GM12878 (cell line): ENCODE measurements around the gene MANEAL. TPM values are rescaled to one million over a fixed set of nuclear protein-coding genes. Genes with fewer than 3 reads are reported as not detected.

Experiments used
- ATAC-seq: fragments of 200-7000 bp; cut with Tn5 transposase; 3 replicates; pipeline ENCODE4 v1.9.1; 2020; ENCODE audit warnings: mild to moderate bottlenecking, moderate library complexity
- BruUV-seq: library from RNA; stranded (reverse); fragments of 400-500 nt; replicated peaks from 2 replicates; lab custom pipeline; 2021; lab: Mats Ljungman, UMichigan
- CTCF ChIA-PET: fragments of 300-600 bp; sonication (Branson Sonifier 250); formaldehyde crosslinking; extraction: SDS; loops from one replicate; lab custom pipeline; 2021; ENCODE audit warnings: inconsistent platforms; lab: Yijun Ruan, JAX
- POLR2A ChIA-PET: fragments of 350-600 bp; formaldehyde crosslinking; extraction: SDS; loops from one replicate; lab custom pipeline; 2021; ENCODE audit warnings: inconsistent platforms; lab: Charles Lee
- RAD21 ChIA-PET: fragments of 300-600 bp; sonication (Branson Sonifier 250); formaldehyde crosslinking; loops from one replicate; lab custom pipeline; 2023; ENCODE audit warnings: antibody characterized with exemption; ENCODE audit not compliant: unreplicated experiment; lab: Charles Lee
- SMC1A ChIA-PET: fragments of 300-600 bp; sonication (Branson Sonifier 250); formaldehyde crosslinking; loops from one replicate; lab custom pipeline; 2023; ENCODE audit not compliant: unreplicated experiment, uncharacterized antibody; lab: Charles Lee
- DNase-seq: peaks from one replicate; pipeline ENCODE4 v3.0.0-alpha.2; 2011; ENCODE audit warnings: low read depth, low spot score
- FAIRE-seq: peaks from 3 replicates; lab custom pipeline; 2011; peaks lifted over from hg19 to GRCh38; lab: Jason Lieb, UNC
- H2AFZ ChIP-seq: 2 replicates; pipeline ENCODE4 v1.6.0; 2011; ENCODE audit warnings: low read depth, low read length, control low read depth; ENCODE audit not compliant: control insufficient read depth
- H3K27ac ChIP-seq: 2 replicates; pipeline ENCODE4 v1.5.1; 2011; ENCODE audit warnings: control low read depth; ENCODE audit not compliant: control insufficient read depth, insufficient read depth
- H3K27me3 ChIP-seq, 2 experiments: replicated peaks in 1 of 2; 2 replicates each; pipeline versions ENCODE4 v1.6.0 to v1.6.1; 2011; ENCODE audit warnings: low read length in 1 of 2; ENCODE audit not compliant: control insufficient read depth in 2 of 2, insufficient read depth in 2 of 2
- H3K36me3 ChIP-seq, 2 experiments: 2 replicates each; pipeline ENCODE4 v1.5.1; 2011; ENCODE audit warnings: low read length in 1 of 2; ENCODE audit not compliant: control insufficient read depth in 2 of 2, insufficient read depth in 2 of 2
- H3K4me1 ChIP-seq: 2 replicates; pipeline ENCODE4 v1.6.1; 2011; ENCODE audit warnings: mild to moderate bottlenecking, low read length, moderate library complexity, mixed read lengths; ENCODE audit not compliant: control insufficient read depth, insufficient read depth
- H3K4me2 ChIP-seq: 2 replicates; pipeline ENCODE4 v1.6.0; 2011; ENCODE audit warnings: control low read depth; ENCODE audit not compliant: control insufficient read depth, insufficient read depth
- H3K4me3 ChIP-seq: fragments of 200-600 bp; sonication (generic); 2 replicates; pipeline ENCODE4 v1.5.1; 2016
- H3K79me2 ChIP-seq: 2 replicates; pipeline ENCODE4 v1.6.0; 2011; ENCODE audit warnings: low read length; ENCODE audit not compliant: control insufficient read depth, insufficient read depth
- H3K9ac ChIP-seq: 2 replicates; pipeline ENCODE4 v1.8.0; 2011; ENCODE audit warnings: low read length, control low read depth, mixed read lengths; ENCODE audit not compliant: control insufficient read depth, insufficient read depth
- H3K9me3 ChIP-seq: replicated peaks from 3 replicates; pipeline ENCODE4 v1.5.1; 2011; ENCODE audit warnings: mild to moderate bottlenecking, low read length; ENCODE audit not compliant: control insufficient read depth, insufficient read depth
- H4K20me1 ChIP-seq: 2 replicates; pipeline ENCODE4 v1.6.0; 2011; ENCODE audit not compliant: control insufficient read depth, insufficient read depth
- BACH1 ChIP-seq: fragments of 450-650 bp; IDR thresholded peaks from 2 replicates; pipeline ENCODE4 v1.6.1; 2017; ENCODE audit warnings: mild to moderate bottlenecking, borderline replicate concordance
- EGR1 ChIP-seq, 2 experiments: IDR thresholded peaks; 1 replicate in 1 of 2; 2 replicates in 1 of 2; pipeline ENCODE4 v1.6.1; 2011 to 2012; ENCODE audit warnings: low read depth in 2 of 2, low read length in 2 of 2, borderline replicate concordance in 1 of 2, mild to moderate bottlenecking in 1 of 2, moderate library complexity in 1 of 2
- GABPA ChIP-seq: IDR thresholded peaks from 2 replicates; pipeline ENCODE4 v1.6.1; 2014; ENCODE audit warnings: antibody characterized with exemption, low read depth, mild to moderate bottlenecking, inconsistent platforms
- HCFC1 ChIP-seq: fragments of 150-350 bp; IDR thresholded peaks from 2 replicates; pipeline ENCODE4 v1.6.1; 2014; ENCODE audit warnings: low read length
- JUND ChIP-seq: IDR thresholded peaks from 2 replicates; pipeline ENCODE4 v1.6.1; 2012; ENCODE audit warnings: low read depth, mild to moderate bottlenecking, low read length, improper control_type of control experiment, moderate library complexity
- LARP7 ChIP-seq: fragments of 450-650 bp; IDR thresholded peaks from 2 replicates; pipeline ENCODE4 v1.6.1; 2017; ENCODE audit warnings: mild to moderate bottlenecking
- MEF2A ChIP-seq: IDR thresholded peaks from 2 replicates; pipeline ENCODE4 v1.6.1; 2011; ENCODE audit warnings: low read depth, mild to moderate bottlenecking, low read length, moderate library complexity; ENCODE audit not compliant: insufficient read depth
- MYB ChIP-seq: fragments of 150-350 bp; IDR thresholded peaks from 2 replicates; pipeline ENCODE4 v1.6.1; 2014; ENCODE audit warnings: mild to moderate bottlenecking, low read depth, low read length, borderline replicate concordance
- NFYA ChIP-seq: IDR thresholded peaks from 2 replicates; pipeline ENCODE4 v1.6.1; 2011; ENCODE audit warnings: low read depth, mild to moderate bottlenecking, low read length, improper control_type of control experiment, borderline replicate concordance
- RAD21 ChIP-seq: IDR thresholded peaks from 2 replicates; pipeline ENCODE4 v1.6.1; 2011; ENCODE audit warnings: mild to moderate bottlenecking, low read depth, low read length, moderate library complexity; ENCODE audit not compliant: insufficient read depth
- RBBP5 ChIP-seq: fragments of 200-600 bp; sonication (generic); conservative IDR thresholded peaks from 2 replicates; pipeline ENCODE4 v1.6.1; 2016
- SMAD5 ChIP-seq: IDR thresholded peaks from 2 replicates; pipeline ENCODE4 v1.6.1; 2016; ENCODE audit warnings: antibody characterized with exemption, low read depth
- YBX1 ChIP-seq: fragments of 450-650 bp; IDR thresholded peaks from 2 replicates; pipeline ENCODE4 v1.6.1; 2016; ENCODE audit warnings: antibody characterized with exemption
- WGBS: methylation state at CpG from one replicate; pipeline ENCODE4 v1.1.6; 2016; ENCODE audit warnings: low lambda C conversion rate; ENCODE audit not compliant: insufficient replicate concordance, insufficient coverage; ENCODE audit errors: missing lambda C conversion rate; 5-methylcytosine and 5-hydroxymethylcytosine counted together
- in situ Hi-C: fragments of 300-500 bp; cut with MboI; formaldehyde crosslinking; loops from 9 replicates; pipeline ENCODE4 v1.14.3; 2018; ENCODE audit warnings: mixed read lengths
- intact Hi-C: fragments of 100-400 bp; cut with micrococcal nuclease; formaldehyde crosslinking; loops from one replicate; pipeline ENCODE4 v1.14.2; 2022; ENCODE audit not compliant: unreplicated experiment
- polyA plus RNA-seq, 11 experiments: library from polyadenylated mRNA; depleted of rRNA in 4 of 11; unstranded in 6 of 11; stranded (reverse) in 5 of 11; fragments of >200 nt; fragmentation: Nextera tagmentation in 4 of 11; fragmentation: Illumina TruSeq in 1 of 11; extraction: Ambion mirVana in 4 of 11; extraction: Trizol in 1 of 11; gene quantifications; 1 replicate in 1 of 11; 2 replicates in 10 of 11; pipeline versions ENCODE4 v1.2.1 to v1.2.3, GENCODE V29; 2011 to 2016; ENCODE audit warnings: inconsistent platforms in 2 of 11, missing spikeins in 2 of 11, low read depth in 1 of 11
- total RNA-seq, 4 experiments: library from RNA; depleted of rRNA in 3 of 4; stranded (reverse); fragments of >200 nt in 3 of 4; fragmentation: Illumina TruSeq in 1 of 4; extraction: Trizol in 1 of 4; gene quantifications; 2 replicates each; pipeline versions ENCODE4 v1.2.1 to v1.2.3, GENCODE V29; 2013 to 2021
- TF ChIP-seq, protein P1 (sequence below): fragments of 450-650 bp; IDR thresholded peaks from 2 replicates; pipeline ENCODE4 v1.6.1; 2017; ENCODE audit warnings: mild to moderate bottlenecking, moderate library complexity
- TF ChIP-seq, protein P2 (sequence below): fragments of 450-650 bp; IDR thresholded peaks from 2 replicates; pipeline ENCODE4 v1.6.1; 2014; ENCODE audit warnings: mild to moderate bottlenecking
- TF ChIP-seq, protein P3 (sequence below): fragments of 450-650 bp; formaldehyde crosslinking; IDR thresholded peaks from 2 replicates; pipeline ENCODE4 v1.5.0; 2022; ENCODE audit warnings: mild to moderate bottlenecking, missing genetic modification characterization

MANEAL gene
- total and polyA plus RNA-seq, 10 of the 15 experiments (the other 5 are each of a cell fraction or from before 2014, with no cell fraction given), result 0.83 to 11.1 (median 5.7) TPM

DNA sequence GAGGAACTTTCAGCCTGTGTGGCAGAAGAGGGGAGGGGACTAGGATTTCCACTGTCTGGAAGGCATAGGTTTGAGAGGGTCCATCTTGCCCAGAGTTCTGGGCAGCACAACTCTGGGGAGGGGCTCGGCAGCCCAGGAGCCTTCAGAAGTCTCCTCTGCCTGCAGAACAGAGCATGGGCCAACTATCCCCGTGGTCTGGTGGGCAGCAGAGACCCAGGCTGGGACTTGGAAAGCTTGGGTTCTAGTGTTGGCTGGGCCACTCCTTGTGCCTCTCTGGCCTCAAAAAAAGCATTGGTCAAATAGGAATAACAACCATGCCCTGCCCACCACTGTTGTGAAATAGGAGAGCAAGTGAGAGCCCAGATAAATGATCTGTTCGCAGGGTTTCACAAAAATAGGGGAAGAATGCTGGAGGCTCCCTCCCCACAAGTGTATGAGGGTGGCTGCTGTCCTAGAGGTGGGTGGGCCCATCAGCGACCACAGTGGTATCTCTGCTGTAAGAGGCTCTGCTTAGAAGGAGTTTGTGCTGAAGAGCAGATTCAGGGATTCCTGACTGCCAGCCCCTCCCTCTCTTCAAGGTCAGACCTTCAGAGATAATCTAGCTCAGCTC, 37.6 kb upstream of the MANEAL start:
- intact Hi-C loops, result no loop called here
- in situ Hi-C loops, result no loop called here
- no peak overlapping the region for H3K27ac ChIP-seq
- ChIA-PET SMC1A (interaction anchor here (1.0 kb wide), 1 partner anchor 9 kb away, joined by 4 read pairs; the partner anchor contains the start of gene EPHA10), POLR2A (interaction anchor here (1.0 kb wide), 1 partner anchor 57 kb away, joined by 3 read pairs; no protein-coding TSS in a partner anchor), RAD21 (no interaction called here), CTCF (interaction anchor here (0.6 to 1.3 kb wide), 3 partner anchors 8 to 14 kb away, joined by 3 read pairs; no protein-coding TSS in a partner anchor)
- no peak overlapping the region for H3K9ac ChIP-seq
- BruUV-seq, result no TSS peak
- H3K4me2 ChIP-seq, result no peak overlapping the region
- ATAC-seq, result no peak; the same call in 2 of the 3 replicates
- 19% methylated on average over 4 of the region's 4 CpGs for WGBS
- H3K4me3 ChIP-seq, result no peak overlapping the region
- no peaks in the 10 kb centered on the region for H4K20me1 ChIP-seq
- no peaks in the 10 kb centered on the region for H3K9me3 ChIP-seq
- DNase-seq, result no peak
- H3K4me1 ChIP-seq, result no peaks in the 10 kb centered on the region; the same call in 1 of the 2 replicates
- TF ChIP-seq BACH1 (no peak), YBX1 (no peak), NFYA (no peak), GABPA (no peak), EGR1 (IDR thresholded peaks at IDR 0.05; ENCODE audit: borderline replicate concordance in 1 of 2, low read depth in 2 of 2, low read length in 2 of 2) (no peak), SMAD5 (no peak), MEF2A (no peak), HCFC1 (no peak), RBBP5 (no peak), MYB (no peak), LARP7 (no peak), RAD21 (no peak), JUND (no peak)
- TF ChIP-seq, protein P1, sequence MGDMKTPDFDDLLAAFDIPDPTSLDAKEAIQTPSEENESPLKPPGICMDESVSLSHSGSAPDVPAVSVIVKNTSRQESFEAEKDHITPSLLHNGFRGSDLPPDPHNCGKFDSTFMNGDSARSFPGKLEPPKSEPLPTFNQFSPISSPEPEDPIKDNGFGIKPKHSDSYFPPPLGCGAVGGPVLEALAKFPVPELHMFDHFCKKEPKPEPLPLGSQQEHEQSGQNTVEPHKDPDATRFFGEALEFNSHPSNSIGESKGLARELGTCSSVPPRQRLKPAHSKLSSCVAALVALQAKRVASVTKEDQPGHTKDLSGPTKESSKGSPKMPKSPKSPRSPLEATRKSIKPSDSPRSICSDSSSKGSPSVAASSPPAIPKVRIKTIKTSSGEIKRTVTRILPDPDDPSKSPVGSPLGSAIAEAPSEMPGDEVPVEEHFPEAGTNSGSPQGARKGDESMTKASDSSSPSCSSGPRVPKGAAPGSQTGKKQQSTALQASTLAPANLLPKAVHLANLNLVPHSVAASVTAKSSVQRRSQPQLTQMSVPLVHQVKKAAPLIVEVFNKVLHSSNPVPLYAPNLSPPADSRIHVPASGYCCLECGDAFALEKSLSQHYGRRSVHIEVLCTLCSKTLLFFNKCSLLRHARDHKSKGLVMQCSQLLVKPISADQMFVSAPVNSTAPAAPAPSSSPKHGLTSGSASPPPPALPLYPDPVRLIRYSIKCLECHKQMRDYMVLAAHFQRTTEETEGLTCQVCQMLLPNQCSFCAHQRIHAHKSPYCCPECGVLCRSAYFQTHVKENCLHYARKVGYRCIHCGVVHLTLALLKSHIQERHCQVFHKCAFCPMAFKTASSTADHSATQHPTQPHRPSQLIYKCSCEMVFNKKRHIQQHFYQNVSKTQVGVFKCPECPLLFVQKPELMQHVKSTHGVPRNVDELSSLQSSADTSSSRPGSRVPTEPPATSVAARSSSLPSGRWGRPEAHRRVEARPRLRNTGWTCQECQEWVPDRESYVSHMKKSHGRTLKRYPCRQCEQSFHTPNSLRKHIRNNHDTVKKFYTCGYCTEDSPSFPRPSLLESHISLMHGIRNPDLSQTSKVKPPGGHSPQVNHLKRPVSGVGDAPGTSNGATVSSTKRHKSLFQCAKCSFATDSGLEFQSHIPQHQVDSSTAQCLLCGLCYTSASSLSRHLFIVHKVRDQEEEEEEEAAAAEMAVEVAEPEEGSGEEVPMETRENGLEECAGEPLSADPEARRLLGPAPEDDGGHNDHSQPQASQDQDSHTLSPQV, result no peak
- TF ChIP-seq, protein P2, sequence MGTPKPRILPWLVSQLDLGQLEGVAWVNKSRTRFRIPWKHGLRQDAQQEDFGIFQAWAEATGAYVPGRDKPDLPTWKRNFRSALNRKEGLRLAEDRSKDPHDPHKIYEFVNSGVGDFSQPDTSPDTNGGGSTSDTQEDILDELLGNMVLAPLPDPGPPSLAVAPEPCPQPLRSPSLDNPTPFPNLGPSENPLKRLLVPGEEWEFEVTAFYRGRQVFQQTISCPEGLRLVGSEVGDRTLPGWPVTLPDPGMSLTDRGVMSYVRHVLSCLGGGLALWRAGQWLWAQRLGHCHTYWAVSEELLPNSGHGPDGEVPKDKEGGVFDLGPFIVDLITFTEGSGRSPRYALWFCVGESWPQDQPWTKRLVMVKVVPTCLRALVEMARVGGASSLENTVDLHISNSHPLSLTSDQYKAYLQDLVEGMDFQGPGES, result no peak
- TF ChIP-seq, protein P3, sequence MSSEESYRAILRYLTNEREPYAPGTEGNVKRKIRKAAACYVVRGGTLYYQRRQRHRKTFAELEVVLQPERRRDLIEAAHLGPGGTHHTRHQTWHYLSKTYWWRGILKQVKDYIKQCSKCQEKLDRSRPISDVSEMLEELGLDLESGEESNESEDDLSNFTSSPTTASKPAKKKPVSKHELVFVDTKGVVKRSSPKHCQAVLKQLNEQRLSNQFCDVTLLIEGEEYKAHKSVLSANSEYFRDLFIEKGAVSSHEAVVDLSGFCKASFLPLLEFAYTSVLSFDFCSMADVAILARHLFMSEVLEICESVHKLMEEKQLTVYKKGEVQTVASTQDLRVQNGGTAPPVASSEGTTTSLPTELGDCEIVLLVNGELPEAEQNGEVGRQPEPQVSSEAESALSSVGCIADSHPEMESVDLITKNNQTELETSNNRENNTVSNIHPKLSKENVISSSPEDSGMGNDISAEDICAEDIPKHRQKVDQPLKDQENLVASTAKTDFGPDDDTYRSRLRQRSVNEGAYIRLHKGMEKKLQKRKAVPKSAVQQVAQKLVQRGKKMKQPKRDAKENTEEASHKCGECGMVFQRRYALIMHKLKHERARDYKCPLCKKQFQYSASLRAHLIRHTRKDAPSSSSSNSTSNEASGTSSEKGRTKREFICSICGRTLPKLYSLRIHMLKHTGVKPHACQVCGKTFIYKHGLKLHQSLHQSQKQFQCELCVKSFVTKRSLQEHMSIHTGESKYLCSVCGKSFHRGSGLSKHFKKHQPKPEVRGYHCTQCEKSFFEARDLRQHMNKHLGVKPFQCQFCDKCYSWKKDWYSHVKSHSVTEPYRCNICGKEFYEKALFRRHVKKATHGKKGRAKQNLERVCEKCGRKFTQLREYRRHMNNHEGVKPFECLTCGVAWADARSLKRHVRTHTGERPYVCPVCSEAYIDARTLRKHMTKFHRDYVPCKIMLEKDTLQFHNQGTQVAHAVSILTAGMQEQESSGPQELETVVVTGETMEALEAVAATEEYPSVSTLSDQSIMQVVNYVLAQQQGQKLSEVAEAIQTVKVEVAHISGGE (CRISPR knock-in tag), result no peak
- H2AFZ ChIP-seq, result no peak overlapping the region
- FAIRE-seq, result no peak
- H3K36me3 ChIP-seq, result no peaks in the 10 kb centered on the region
- H3K79me2 ChIP-seq, result no peaks in the 10 kb centered on the region
- H3K27me3 ChIP-seq, result peaks cover 5 to 6% of the 10 kb centered on the region in 2 experiments; a peak in 2 of 4 replicates
